Fibroblast of villous mesenchyme (primary cell): Measurements from ENCODE around the gene PPIL6. TPM values are rescaled to one million over a fixed set of nuclear protein-coding genes. Genes with fewer than 3 reads are reported as not detected.

Experiments
- DNase-seq: peaks from one replicate; pipeline ENCODE4 v3.0.0-alpha.2; 2010; ENCODE audit warnings: low read depth
- H3K4me3 ChIP-seq: 2 replicates; pipeline ENCODE4 v1.5.1; 2011; ENCODE audit warnings: low read depth, mild to moderate bottlenecking, low read length
- CTCF ChIP-seq: IDR thresholded peaks from 2 replicates; pipeline ENCODE4 v1.5.1; 2012; ENCODE audit warnings: low read depth, mild to moderate bottlenecking, low read length; ENCODE audit not compliant: insufficient read depth
- total RNA-seq: library from RNA; depleted of rRNA; stranded (reverse); fragments of >200 nt; gene quantifications from 2 replicates; pipeline ENCODE4 v1.2.3, GENCODE V29; 2012

PPIL6 gene
- total RNA-seq, 1 donor: 1.7 TPM

GRCh38 chr6:109382576-109383437 is 57.6 kb downstream of the PPIL6 start:
- TF ChIP-seq CTCF: peak; percentile 41
- peak overlapping the region; percentile 92 for H3K4me3 ChIP-seq
- DNase-seq: peak; percentile 96

GRCh38 chr6:109381747-109382575 is 58.5 kb downstream of the PPIL6 start, which contains the start of gene CD164:
CD164 (minus strand) TSS chr6:109382467; CDS start chr6:109382378, 89 bp downstream.
- TF ChIP-seq CTCF: no peak

GRCh38 chr6:109381061-109381746 is 59.2 kb downstream of the PPIL6 start:
- TF ChIP-seq CTCF: no peak
- DNase-seq: peak; percentile 74
- H3K4me3 ChIP-seq: peak overlapping the region; percentile 92

More at GRCh38 chr6:109381747-109382575, 58.5 kb downstream of the PPIL6 start, which contains the start of gene CD164:
- peak; percentile 96 for DNase-seq
- peak within 1 kb of the TSS; percentile 92 for H3K4me3 ChIP-seq

GRCh38 chr6:109379711-109380110 is 60.7 kb downstream of the PPIL6 start:
- H3K4me3 ChIP-seq: peak overlapping the region; percentile 92
- DNase-seq: peak; percentile 24
- TF ChIP-seq CTCF: no peak

GRCh38 chr6:109377717-109378116 is 62.7 kb downstream of the PPIL6 start:
- no peak for DNase-seq
- no peak for TF ChIP-seq CTCF

GRCh38 chr6:109374326-109374892 is 66.0 kb downstream of the PPIL6 start:
- H3K4me3 ChIP-seq: no peak overlapping the region
- TF ChIP-seq CTCF: no peak
- no peak for DNase-seq

More at GRCh38 chr6:109377717-109378116, 62.7 kb downstream of the PPIL6 start:
- no peak overlapping the region for H3K4me3 ChIP-seq
